Gastrocnemius medialis (tissue), 4 donors: ENCODE data around the gene ARHGEF6.

ENCODE experiments used
- POLR2A ChIP-seq, 2 donors: fragments of 450-650 bp; IDR thresholded peaks; one replicate each; pipeline ENCODE4 v1.6.1; 2017; ENCODE audit warnings: antibody characterized with exemption in 2 of 2, mild to moderate bottlenecking in 2 of 2, moderate library complexity in 2 of 2
- TF ChIP-seq, protein P1 (sequence below), 5 experiments: fragments of 450-650 bp in 3 of 5; fragments of 200-600 bp in 2 of 5; sonication (generic) in 2 of 5; IDR thresholded peaks in 4 of 5; conservative IDR thresholded peaks in 1 of 5; 1 replicate in 4 of 5; 2 replicates in 1 of 5; pipeline ENCODE4 v1.5.1; 2016 to 2019; ENCODE audit warnings: antibody characterized with exemption in 5 of 5, mild to moderate bottlenecking in 3 of 5, moderate library complexity in 3 of 5

DNA sequence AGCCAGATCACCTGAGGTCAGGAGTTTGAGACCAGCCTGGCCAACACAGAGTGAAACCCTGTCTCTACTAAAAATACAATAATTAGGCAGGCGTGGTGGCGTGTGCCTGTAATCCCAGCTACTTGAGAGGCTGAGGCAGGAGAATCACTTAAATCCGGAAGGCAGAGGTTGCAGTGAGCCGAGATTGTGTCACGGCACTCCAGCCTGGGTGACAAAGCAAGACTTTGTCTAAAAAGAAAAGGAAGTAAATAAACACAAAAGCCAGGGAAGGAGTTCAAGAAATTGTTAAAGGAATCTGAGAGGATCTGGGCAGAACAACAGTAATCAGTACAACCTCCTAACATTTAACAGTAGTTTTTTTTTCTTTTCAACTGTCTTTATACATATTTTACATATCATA is 48.7 kb upstream of the ARHGEF6 start:
- TF ChIP-seq, protein P1, sequence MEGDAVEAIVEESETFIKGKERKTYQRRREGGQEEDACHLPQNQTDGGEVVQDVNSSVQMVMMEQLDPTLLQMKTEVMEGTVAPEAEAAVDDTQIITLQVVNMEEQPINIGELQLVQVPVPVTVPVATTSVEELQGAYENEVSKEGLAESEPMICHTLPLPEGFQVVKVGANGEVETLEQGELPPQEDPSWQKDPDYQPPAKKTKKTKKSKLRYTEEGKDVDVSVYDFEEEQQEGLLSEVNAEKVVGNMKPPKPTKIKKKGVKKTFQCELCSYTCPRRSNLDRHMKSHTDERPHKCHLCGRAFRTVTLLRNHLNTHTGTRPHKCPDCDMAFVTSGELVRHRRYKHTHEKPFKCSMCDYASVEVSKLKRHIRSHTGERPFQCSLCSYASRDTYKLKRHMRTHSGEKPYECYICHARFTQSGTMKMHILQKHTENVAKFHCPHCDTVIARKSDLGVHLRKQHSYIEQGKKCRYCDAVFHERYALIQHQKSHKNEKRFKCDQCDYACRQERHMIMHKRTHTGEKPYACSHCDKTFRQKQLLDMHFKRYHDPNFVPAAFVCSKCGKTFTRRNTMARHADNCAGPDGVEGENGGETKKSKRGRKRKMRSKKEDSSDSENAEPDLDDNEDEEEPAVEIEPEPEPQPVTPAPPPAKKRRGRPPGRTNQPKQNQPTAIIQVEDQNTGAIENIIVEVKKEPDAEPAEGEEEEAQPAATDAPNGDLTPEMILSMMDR (IDR thresholded peaks at IDR 0.05 in 4 of 5, conservative IDR thresholded peaks at IDR 0.05 in 1 of 5): no peak
- TF ChIP-seq POLR2A (IDR thresholded peaks at IDR 0.05): no peak
